GM21619 (cell line): ENCODE data around the gene SLC27A3.
A peak's percentile ranks its signal among the peaks of the same experiment; 100 is the strongest.

Experiments
- ATAC-seq: cut with Tn5 transposase; IDR thresholded peaks from one replicate; pipeline ENCODE4 v1.9.1; 2021; ENCODE audit not compliant: unreplicated experiment

Gene SLC27A3, protein sequence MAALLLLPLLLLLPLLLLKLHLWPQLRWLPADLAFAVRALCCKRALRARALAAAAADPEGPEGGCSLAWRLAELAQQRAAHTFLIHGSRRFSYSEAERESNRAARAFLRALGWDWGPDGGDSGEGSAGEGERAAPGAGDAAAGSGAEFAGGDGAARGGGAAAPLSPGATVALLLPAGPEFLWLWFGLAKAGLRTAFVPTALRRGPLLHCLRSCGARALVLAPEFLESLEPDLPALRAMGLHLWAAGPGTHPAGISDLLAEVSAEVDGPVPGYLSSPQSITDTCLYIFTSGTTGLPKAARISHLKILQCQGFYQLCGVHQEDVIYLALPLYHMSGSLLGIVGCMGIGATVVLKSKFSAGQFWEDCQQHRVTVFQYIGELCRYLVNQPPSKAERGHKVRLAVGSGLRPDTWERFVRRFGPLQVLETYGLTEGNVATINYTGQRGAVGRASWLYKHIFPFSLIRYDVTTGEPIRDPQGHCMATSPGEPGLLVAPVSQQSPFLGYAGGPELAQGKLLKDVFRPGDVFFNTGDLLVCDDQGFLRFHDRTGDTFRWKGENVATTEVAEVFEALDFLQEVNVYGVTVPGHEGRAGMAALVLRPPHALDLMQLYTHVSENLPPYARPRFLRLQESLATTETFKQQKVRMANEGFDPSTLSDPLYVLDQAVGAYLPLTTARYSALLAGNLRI

GRCh38 chr1:153774780-153775457 lies at the start of gene SLC27A3:
SLC27A3 (plus strand) TSS chr1:153775407; CDS start chr1:153775498, 91 bp downstream.
- ATAC-seq = peak; percentile 29

DNA sequence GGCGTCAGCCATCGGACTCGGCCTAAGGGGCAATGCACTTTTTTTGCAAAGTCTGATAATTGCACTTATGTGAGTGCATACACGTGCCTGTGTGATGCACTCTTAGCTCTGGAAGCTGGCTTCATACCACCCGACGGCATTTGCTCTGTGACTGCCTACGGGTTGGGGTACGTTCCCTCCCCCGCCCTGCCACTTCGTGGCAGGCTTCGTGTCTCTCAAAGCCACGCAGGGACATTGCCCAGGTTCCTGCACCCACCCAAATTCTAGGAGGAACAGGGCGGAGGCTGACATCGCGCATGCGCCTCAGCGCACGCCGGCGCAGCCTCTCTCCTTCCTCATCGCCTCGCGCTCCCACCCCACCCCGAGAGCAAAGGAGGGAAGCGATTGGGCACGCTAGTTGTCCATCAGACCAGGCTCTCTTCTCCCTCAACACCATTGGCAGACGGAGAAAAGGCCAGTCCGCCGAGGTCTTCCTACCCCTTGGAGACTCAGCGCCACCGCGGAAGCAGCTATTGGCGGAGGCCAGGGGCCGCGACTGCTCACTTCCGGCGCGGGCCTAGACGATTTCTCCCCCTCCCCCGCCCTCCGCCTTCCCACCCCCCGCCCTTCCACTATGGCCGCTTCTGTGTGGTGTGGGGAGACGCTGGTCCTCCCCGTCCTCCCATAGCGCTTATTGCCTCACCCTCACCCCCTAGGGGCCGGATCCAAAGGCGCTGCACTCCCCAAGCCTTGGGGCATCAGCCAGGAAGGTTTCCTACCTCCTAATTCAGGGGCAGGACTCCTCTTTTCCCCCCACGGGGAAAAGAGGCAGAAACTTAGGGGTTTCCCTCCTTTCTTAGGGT lies 47.5 kb upstream of the SLC27A3 start, which contains the start of gene INTS3:
INTS3 (plus strand) TSS at position 588 of the 842 bp plus-strand sequence. CDS start 585 bp downstream, outside the sequence.
- ATAC-seq = peak; percentile 91

GRCh38 chr1:153728305-153729066 lies 46.7 kb upstream of the SLC27A3 start:
- ATAC-seq = no peak

DNA sequence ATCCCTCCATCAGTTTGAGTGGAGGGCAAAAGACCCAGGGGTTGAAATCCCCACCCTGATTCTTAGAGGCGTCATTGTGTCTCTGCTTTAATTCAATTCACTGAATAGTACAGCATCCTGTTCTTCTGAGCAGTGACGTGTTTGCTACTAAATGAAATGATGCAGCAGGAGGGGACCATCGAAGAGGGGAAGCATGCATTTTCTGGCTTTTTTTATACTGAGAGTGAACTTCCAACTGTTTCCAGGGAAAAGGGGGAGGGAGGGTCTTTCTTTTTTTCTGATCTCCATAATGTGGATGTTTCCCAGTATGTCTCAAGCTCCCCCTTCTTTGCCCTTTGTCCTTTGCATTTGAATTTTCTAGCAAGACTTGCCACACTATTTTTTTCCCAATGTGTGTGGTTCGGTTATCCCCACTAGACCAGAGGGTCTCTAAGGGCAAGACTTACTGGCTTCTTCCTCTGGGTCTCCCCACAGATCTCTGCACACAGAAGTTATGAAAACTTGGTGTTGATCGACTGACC lies 44.7 kb upstream of the SLC27A3 start:
- ATAC-seq = no peak

DNA sequence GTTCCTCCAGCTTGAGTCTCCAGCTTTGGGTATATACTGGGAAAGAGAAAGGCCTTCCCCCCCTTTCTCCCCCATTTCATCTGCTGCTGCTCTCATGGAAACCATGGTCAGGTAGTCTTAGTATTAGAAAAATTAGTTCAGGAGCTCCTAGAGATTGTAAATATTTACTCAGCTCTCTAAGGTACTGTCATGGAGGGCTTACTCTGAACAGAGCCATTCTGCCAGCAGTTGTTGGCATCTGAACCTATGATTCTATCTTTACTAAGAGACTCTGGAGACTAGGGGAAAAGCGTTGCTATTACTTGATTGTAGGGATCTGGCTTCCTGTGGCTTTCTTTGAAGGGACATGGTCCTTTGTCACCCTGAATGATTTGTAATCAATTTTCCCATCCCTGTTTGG lies 41.2 kb upstream of the SLC27A3 start:
- no peak for ATAC-seq

GRCh38 chr1:153734396-153735089 lies 40.7 kb upstream of the SLC27A3 start:
- no peak for ATAC-seq

DNA sequence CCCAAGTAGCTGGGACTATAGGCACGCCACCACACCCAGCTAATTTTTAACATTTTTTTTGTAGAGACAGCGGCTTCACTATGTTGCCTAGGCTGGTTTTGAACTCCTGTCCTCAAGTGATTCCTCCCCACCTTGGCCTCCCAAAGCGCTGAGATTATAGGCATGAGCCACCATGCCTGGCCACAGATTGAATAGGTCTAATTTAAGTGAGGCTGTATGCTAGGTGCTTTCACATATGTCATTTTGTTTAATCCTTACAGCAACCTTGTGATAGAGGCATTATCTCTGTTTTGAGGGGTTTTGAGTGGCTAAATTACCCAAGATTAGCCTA lies 40.2 kb upstream of the SLC27A3 start:
- ATAC-seq = no peak

GRCh38 chr1:153741986-153742385 lies 33.2 kb upstream of the SLC27A3 start:
- no peak for ATAC-seq

- peak; percentile 67 for ATAC-seq
These were observed 32.6 kb upstream of the SLC27A3 start for GRCh38 chr1:153742411-153743142.

GRCh38 chr1:153745417-153745816 lies 29.8 kb upstream of the SLC27A3 start:
- ATAC-seq = no peak

DNA sequence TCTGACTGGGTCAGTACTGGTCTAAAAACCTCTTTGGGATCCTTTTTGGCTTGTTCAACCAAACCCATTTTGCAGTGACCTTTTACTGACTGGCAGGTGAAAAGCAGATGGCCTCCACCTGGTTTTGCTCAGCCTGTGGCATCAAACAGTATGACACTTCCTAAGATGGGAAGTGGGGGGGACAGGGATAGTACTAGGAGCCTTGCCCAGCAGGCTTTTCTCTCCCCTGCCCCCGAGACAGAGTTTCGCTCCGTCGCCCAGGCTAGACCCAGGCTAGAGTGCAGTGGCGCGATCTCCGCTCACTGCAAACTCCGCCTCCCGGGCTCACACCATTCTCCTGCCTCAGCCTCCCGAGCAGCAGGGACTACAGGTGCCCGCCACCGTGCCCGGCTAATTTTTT lies 29.0 kb upstream of the SLC27A3 start:
- ATAC-seq = no peak

DNA sequence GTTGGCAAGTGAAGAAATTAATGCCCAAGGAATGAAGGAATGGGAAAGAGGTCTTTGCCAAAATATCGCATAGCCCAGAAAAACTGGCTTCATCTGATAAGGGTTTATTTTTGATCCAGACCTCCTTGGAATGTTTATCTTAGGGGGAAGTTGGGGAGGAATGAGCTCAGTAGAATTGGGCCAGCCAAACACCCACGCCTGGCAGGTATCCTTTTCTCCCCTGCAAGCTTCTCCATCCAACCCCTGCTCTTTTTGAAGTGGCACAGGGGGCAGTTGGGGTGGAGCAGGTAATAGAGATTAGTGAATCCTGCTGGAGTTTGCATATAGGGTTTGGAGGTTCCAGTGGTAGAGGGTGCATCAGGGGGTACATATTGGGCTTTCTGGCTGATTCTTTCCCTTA lies 26.3 kb upstream of the SLC27A3 start:
- no peak for ATAC-seq

DNA sequence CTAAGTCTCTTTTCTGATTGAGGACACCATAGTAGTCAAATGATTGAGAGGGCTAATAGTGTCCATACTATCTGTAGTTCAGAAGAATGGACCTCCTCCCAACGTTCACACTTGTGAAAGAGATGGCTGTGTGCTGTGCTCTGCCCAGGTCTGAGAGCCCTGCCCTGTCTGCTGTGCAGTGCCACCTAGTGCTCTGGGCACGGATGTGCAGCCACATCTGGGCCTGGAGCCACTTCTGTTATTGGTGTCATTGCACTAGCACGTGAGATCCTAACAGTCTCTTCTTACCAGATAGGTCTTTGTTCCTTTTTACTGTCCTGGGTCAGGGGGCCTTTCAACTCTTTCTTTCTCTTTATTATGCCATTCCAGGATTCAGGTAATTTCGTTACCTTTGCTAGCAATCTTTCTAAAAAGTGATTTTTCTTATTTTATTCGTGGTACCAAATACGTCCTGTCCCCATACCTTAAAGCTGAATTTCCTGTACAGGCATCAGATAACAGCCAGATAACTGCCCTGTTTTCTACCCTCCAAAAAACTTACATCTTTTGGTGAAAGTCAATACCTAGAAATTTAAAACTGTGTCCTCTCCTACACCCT lies 25.7 kb upstream of the SLC27A3 start:
- peak; percentile 80 for ATAC-seq

GRCh38 chr1:153750026-153750995 lies 24.9 kb upstream of the SLC27A3 start:
- no peak for ATAC-seq

GRCh38 chr1:153752072-153752471 lies 23.1 kb upstream of the SLC27A3 start:
- ATAC-seq = no peak

- no peak for ATAC-seq
These were observed 22.5 kb upstream of the SLC27A3 start for GRCh38 chr1:153752571-153753195.

DNA sequence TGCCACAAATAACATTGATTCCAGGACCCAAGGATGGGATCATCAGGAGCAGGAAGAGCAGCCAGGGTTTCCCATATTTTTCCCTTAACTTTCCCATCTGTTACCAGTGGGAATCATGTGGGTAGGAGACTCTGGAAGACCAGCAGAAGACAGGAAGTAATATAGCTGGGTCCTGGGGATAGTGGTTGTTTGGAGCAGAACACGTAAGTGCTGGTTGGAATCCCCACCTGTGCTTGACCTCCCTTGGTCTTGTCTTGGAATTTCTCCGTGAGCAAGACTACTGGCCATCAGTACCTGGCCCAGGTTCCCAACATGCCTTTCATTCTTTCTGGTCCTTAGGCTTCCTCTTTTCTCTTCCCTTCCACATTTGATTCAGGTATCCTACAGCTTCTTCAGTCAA lies 20.9 kb upstream of the SLC27A3 start:
- ATAC-seq = no peak
